Caco-2 (cell line): ENCODE results near the gene GLRB. TPM values are rescaled to one million over a fixed set of nuclear protein-coding genes. Genes with fewer than 3 reads are reported as not detected.

Source experiments
- BruUV-seq: library from RNA; stranded (reverse); fragments of 400-500 nt; replicated peaks from 2 replicates; lab custom pipeline; 2021; lab: Mats Ljungman, UMichigan
- CTCF ChIA-PET: fragments of 300-600 bp; sonication (Branson Sonifier 250); formaldehyde crosslinking; loops from one replicate; lab custom pipeline; 2022; ENCODE audit warnings: antibody characterized with exemption; lab: Charles Lee
- POLR2A ChIA-PET: fragments of 300-600 bp; sonication (Branson Sonifier 250); formaldehyde crosslinking; loops from one replicate; lab custom pipeline; 2022; ENCODE audit warnings: antibody characterized with exemption; lab: Charles Lee
- DNase-seq, 2 experiments: peaks; one replicate each; pipeline versions ENCODE4 v3.0.0 to v3.0.0-alpha.2; 2020 to 2022
- H3K27me3 ChIP-seq: replicated peaks from 2 replicates; pipeline ENCODE4 v1.6.0; 2011; ENCODE audit warnings: low read length; ENCODE audit not compliant: control insufficient read depth, insufficient read depth
- H3K36me3 ChIP-seq: 2 replicates; pipeline ENCODE4 v1.5.1; 2011; ENCODE audit warnings: low read length; ENCODE audit not compliant: control insufficient read depth, insufficient read depth
- H3K4me1 ChIP-seq: fragments of 250-450 bp; sonication (Bioruptor Pico); 2 replicates; pipeline ENCODE4 v1.5.1; 2020; ENCODE audit warnings: mild to moderate bottlenecking
- H3K4me3 ChIP-seq: 2 replicates; pipeline ENCODE4 v1.5.1; 2011; ENCODE audit warnings: low read depth, mild to moderate bottlenecking, control low read depth, low read length
- H3K9me3 ChIP-seq: fragments of 250-450 bp; sonication (Bioruptor Pico); 2 replicates; pipeline ENCODE4 v1.5.1; 2020; ENCODE audit warnings: mild to moderate bottlenecking, moderate library complexity
- H3K27ac Mint-ChIP-seq: one replicate; pipeline ENCODE4 v1.8.0; 2022; ENCODE audit warnings: mixed read lengths; ENCODE audit not compliant: unreplicated experiment
- H3K27me3 Mint-ChIP-seq: one replicate; pipeline ENCODE4 v1.8.0; 2022; ENCODE audit warnings: mixed read lengths; ENCODE audit not compliant: insufficient read depth, unreplicated experiment
- H3K36me3 Mint-ChIP-seq: one replicate; pipeline ENCODE4 v1.8.0; 2022; ENCODE audit warnings: mild to moderate bottlenecking, mixed read lengths; ENCODE audit not compliant: insufficient read depth, unreplicated experiment
- H3K4me1 Mint-ChIP-seq: one replicate; pipeline ENCODE4 v1.8.0; 2022; ENCODE audit warnings: low read depth, mixed read lengths; ENCODE audit not compliant: unreplicated experiment
- H3K4me3 Mint-ChIP-seq: one replicate; pipeline ENCODE4 v1.8.0; 2022; ENCODE audit warnings: mild to moderate bottlenecking, moderate library complexity, mixed read lengths; ENCODE audit not compliant: unreplicated experiment
- H3K9me3 Mint-ChIP-seq: one replicate; pipeline ENCODE4 v1.8.0; 2022; ENCODE audit warnings: mixed read lengths; ENCODE audit not compliant: unreplicated experiment
- intact Hi-C: fragments of 100-400 bp; cut with micrococcal nuclease; formaldehyde crosslinking; loops from one replicate; pipeline ENCODE4 v1.10.0; 2022; ENCODE audit not compliant: unreplicated experiment
- total RNA-seq: library from RNA; stranded (reverse); gene quantifications from 2 replicates; pipeline ENCODE4 v1.2.3, GENCODE V29; 2022
- TF ChIP-seq, protein P1 (sequence below), 2 experiments: fragments of 200-600 bp in 1 of 2; IDR thresholded peaks; 1 replicate in 1 of 2; 2 replicates in 1 of 2; pipeline versions ENCODE4 v1.5.1 to v1.8.0; 2011 to 2022; ENCODE audit warnings: antibody characterized with exemption in 1 of 2, control low read depth in 1 of 2, inconsistent platforms in 1 of 2, low read depth in 1 of 2, low read length in 1 of 2, mild to moderate bottlenecking in 1 of 2, moderate library complexity in 1 of 2; ENCODE audit not compliant: insufficient read depth in 1 of 2, severe bottlenecking in 1 of 2, unreplicated experiment in 1 of 2

GLRB gene
- total RNA-seq, 1 experiment from 2014 or later = not detected

DNA sequence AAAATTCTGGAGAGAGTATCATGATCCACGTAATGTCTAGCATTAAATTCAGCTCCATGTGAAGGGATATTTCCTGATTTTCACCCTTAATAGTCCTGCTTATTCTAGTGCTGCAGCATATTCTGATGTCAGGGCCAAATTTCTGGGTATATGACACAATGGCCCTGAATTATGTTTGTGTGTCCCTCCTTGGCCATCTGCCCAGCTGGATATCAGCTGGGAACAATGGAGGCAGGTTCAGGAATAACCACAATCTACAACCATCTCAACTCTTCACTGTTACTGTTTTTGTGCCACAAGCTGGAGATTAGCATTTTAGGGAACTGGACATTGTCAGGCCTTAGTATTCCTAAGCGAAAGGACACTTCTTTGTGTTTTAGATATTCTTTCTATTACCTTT is 3.5 kb downstream of the GLRB start:
- no TSS peak for BruUV-seq
- CTCF ChIA-PET = no interaction called here
- TF ChIP-seq, protein P1, sequence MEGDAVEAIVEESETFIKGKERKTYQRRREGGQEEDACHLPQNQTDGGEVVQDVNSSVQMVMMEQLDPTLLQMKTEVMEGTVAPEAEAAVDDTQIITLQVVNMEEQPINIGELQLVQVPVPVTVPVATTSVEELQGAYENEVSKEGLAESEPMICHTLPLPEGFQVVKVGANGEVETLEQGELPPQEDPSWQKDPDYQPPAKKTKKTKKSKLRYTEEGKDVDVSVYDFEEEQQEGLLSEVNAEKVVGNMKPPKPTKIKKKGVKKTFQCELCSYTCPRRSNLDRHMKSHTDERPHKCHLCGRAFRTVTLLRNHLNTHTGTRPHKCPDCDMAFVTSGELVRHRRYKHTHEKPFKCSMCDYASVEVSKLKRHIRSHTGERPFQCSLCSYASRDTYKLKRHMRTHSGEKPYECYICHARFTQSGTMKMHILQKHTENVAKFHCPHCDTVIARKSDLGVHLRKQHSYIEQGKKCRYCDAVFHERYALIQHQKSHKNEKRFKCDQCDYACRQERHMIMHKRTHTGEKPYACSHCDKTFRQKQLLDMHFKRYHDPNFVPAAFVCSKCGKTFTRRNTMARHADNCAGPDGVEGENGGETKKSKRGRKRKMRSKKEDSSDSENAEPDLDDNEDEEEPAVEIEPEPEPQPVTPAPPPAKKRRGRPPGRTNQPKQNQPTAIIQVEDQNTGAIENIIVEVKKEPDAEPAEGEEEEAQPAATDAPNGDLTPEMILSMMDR (IDR thresholded peaks at IDR 0.05; ENCODE audit: insufficient read depth in 1 of 2, low read depth in 1 of 2, low read length in 1 of 2, severe bottlenecking in 1 of 2, unreplicated experiment in 1 of 2) = no peak

DNA sequence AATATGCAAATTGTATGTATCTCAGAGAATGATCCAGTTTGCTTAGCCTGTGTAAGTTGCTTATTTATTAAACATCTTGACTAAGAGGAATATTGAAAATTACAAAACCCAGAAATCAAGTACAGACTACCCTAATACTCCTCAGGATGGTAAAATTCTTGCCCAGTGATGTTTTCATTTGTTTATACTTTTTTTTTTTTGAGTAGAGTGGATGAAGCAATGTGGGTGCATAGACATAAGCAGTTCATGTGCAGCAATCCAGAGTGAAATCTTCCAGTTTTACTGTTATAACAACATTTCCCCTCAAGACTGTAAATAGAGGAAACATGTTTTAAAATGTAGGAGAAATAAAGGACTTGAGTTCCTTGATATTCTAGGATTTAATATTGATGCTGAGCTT is 4.7 kb downstream of the GLRB start:
- intact Hi-C loops = no loop called here
- POLR2A ChIA-PET = no interaction called here
- no peak for DNase-seq
- Mint-ChIP-seq H3K27me3 (no peaks in the 10 kb centered on the region), H3K27ac (no peak overlapping the region), H3K9me3 (no peaks in the 10 kb centered on the region), H3K4me3 (no peak overlapping the region), H3K36me3 (no peaks in the 10 kb centered on the region), H3K4me1 (no peaks in the 10 kb centered on the region)
- Histone ChIP-seq H3K27me3 (no peaks in the 10 kb centered on the region), H3K36me3 (no peaks in the 10 kb centered on the region), H3K4me3 (no peak overlapping the region), H3K4me1 (no peaks in the 10 kb centered on the region), H3K9me3 (no peaks in the 10 kb centered on the region)
- CTCF ChIA-PET = no interaction called here
- TF ChIP-seq, protein P1 (IDR thresholded peaks at IDR 0.05; ENCODE audit: insufficient read depth in 1 of 2, low read depth in 1 of 2, low read length in 1 of 2, severe bottlenecking in 1 of 2, unreplicated experiment in 1 of 2) = no peak
- no TSS peak for BruUV-seq

More for the DNA sequence above, 3.5 kb downstream of the GLRB start:
- Histone ChIP-seq H3K4me3 (no peak overlapping the region), H3K4me1 (no peaks in the 10 kb centered on the region), H3K27me3 (no peaks in the 10 kb centered on the region), H3K36me3 (no peaks in the 10 kb centered on the region), H3K9me3 (no peaks in the 10 kb centered on the region)
- POLR2A ChIA-PET = no interaction called here
- H3K4me3 Mint-ChIP-seq = no peak overlapping the region
- no peak overlapping the region for H3K27ac Mint-ChIP-seq
- no peaks in the 10 kb centered on the region for H3K9me3 Mint-ChIP-seq
- no peaks in the 10 kb centered on the region for H3K4me1 Mint-ChIP-seq
- no peak for DNase-seq
- no peaks in the 10 kb centered on the region for H3K36me3 Mint-ChIP-seq
- intact Hi-C loops = no loop called here
- no peaks in the 10 kb centered on the region for H3K27me3 Mint-ChIP-seq

DNA sequence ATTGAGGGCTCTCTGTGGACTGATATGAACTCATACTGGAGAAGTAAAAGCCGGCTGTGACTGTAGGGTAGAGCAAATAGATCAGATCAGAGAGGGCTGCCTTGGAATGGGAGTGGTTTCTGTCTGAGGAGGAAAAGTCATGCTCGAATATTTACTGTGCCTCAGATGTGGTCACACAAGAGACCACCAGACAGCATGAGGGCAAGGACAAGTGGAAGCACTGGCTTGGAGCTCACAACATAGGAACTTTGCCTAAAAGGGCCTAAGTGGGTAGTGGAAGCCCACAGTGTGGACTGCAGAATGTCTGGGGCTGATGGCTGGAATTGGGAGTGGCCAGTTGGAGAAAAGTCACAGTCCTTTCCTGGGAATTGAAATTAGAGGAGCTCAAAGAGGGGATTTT is 19.8 kb downstream of the GLRB start:
- H3K36me3 Mint-ChIP-seq = no peaks in the 10 kb centered on the region
- Histone ChIP-seq H3K4me3 (no peak overlapping the region), H3K4me1 (no peaks in the 10 kb centered on the region), H3K27me3 (no peaks in the 10 kb centered on the region), H3K9me3 (no peaks in the 10 kb centered on the region), H3K36me3 (no peaks in the 10 kb centered on the region)
- no peaks in the 10 kb centered on the region for H3K9me3 Mint-ChIP-seq
- BruUV-seq = no TSS peak
- no peak overlapping the region for H3K27ac Mint-ChIP-seq
- H3K4me1 Mint-ChIP-seq = no peaks in the 10 kb centered on the region
- H3K27me3 Mint-ChIP-seq = no peaks in the 10 kb centered on the region
- no peak overlapping the region for H3K4me3 Mint-ChIP-seq
- TF ChIP-seq, protein P1 (IDR thresholded peaks at IDR 0.05; ENCODE audit: insufficient read depth in 1 of 2, low read depth in 1 of 2, low read length in 1 of 2, severe bottlenecking in 1 of 2, unreplicated experiment in 1 of 2) = no peak
- CTCF ChIA-PET = no interaction called here
- POLR2A ChIA-PET = no interaction called here
- intact Hi-C loops = no loop called here
- DNase-seq = no peak
